C1 segment of cervical spinal cord (tissue), 14 donors: ENCODE results near the gene ZNF672.
A peak's percentile ranks its signal among the peaks of the same experiment; 100 is the strongest.
"Not testable (repeated sequence)": the region's sequence is repeated elsewhere in the genome, so short reads cannot be mapped to it uniquely, and the experiment has no call there.

Experiments
- DNase-seq, 14 donors: peaks; one replicate each; lab custom pipeline; 2025; lab: John Stamatoyannopoulos, UW

ZNF672 gene

GRCh38 chr1:248812736-248813425, 25.1 kb upstream of the ZNF672 start:
- no peak for DNase-seq

- no peak for DNase-seq
Measured at GRCh38 chr1:248813546-248813945, 24.5 kb upstream of the ZNF672 start.

- DNase-seq, result no peak
Measured at GRCh38 chr1:248814351-248814750, 23.7 kb upstream of the ZNF672 start.

GRCh38 chr1:248815407-248816034, 22.5 kb upstream of the ZNF672 start:
- DNase-seq, result no peak

GRCh38 chr1:248816042-248816851, 21.8 kb upstream of the ZNF672 start:
- DNase-seq, result no peak

GRCh38 chr1:248817065-248817464, 21.0 kb upstream of the ZNF672 start:
- DNase-seq, result no peak

GRCh38 chr1:248818505-248819374, 19.3 kb upstream of the ZNF672 start:
- DNase-seq, result no peak

- DNase-seq, result no peak
Measured at GRCh38 chr1:248820041-248820585, 17.9 kb upstream of the ZNF672 start.

GRCh38 chr1:248821101-248821500, 16.9 kb upstream of the ZNF672 start:
- DNase-seq, result no peak

- no peak for DNase-seq
Measured at GRCh38 chr1:248821641-248822040, 16.4 kb upstream of the ZNF672 start.

- DNase-seq, result no peak
Measured at GRCh38 chr1:248822148-248823032, 15.6 kb upstream of the ZNF672 start.

GRCh38 chr1:248823517-248824001, 14.5 kb upstream of the ZNF672 start:
- DNase-seq, result no peak

GRCh38 chr1:248824301-248824700, 13.7 kb upstream of the ZNF672 start:
- no peak for DNase-seq

- no peak for DNase-seq
Measured at GRCh38 chr1:248824701-248825100, 13.3 kb upstream of the ZNF672 start.

- DNase-seq, result no peak
Measured at GRCh38 chr1:248825136-248825535, 12.9 kb upstream of the ZNF672 start.

- DNase-seq, result no peak
Measured at GRCh38 chr1:248825573-248825908, 12.5 kb upstream of the ZNF672 start.

- DNase-seq, result peak; percentile 81 to 97 (median 96)
Measured at GRCh38 chr1:248825909-248826760, 11.9 kb upstream of the ZNF672 start, which contains the start of gene SH3BP5L. Gene SH3BP5L (minus strand): TSS chr1:248825915. CDS start chr1:248824935, 980 bp downstream.

- DNase-seq, result no peak
Measured at GRCh38 chr1:248828845-248829244, 9.2 kb upstream of the ZNF672 start.

- DNase-seq, result not testable (repeated sequence)
Measured at GRCh38 chr1:248830718-248831017, 7.4 kb upstream of the ZNF672 start.
